Ectodermal cell (in vitro differentiated cells): ENCODE results near the gene TADA2B.
A peak's percentile ranks its signal among the peaks of the same experiment; 100 is the strongest.

Source experiments
- H3K27ac ChIP-seq: 2 replicates; pipeline ENCODE4 v1.7.0; 2013; ENCODE audit warnings: mild to moderate bottlenecking, low read depth, low read length; ENCODE audit not compliant: insufficient read depth, poor library complexity, severe bottlenecking
- H3K27me3 ChIP-seq: 2 replicates; pipeline ENCODE4 v1.7.0; 2013; ENCODE audit warnings: mild to moderate bottlenecking, low read length; ENCODE audit not compliant: insufficient read depth, control insufficient read depth, poor library complexity, severe bottlenecking
- H3K36me3 ChIP-seq: one replicate; pipeline ENCODE4 v1.7.0; 2013; ENCODE audit warnings: low read length; ENCODE audit not compliant: control insufficient read depth, insufficient read depth
- H3K4me1 ChIP-seq: one replicate; pipeline ENCODE4 v1.7.0; 2013; ENCODE audit warnings: low read length; ENCODE audit not compliant: control insufficient read depth, insufficient read depth
- H3K4me3 ChIP-seq: 2 replicates; pipeline ENCODE4 v1.7.0; 2013; ENCODE audit warnings: low read depth, low read length, control low read depth; ENCODE audit not compliant: insufficient read depth
- H3K9me3 ChIP-seq: 2 replicates; pipeline ENCODE4 v1.7.0; 2013; ENCODE audit warnings: mild to moderate bottlenecking, low read length, moderate library complexity; ENCODE audit not compliant: control insufficient read depth
- WGBS, 2 experiments: methylation state at CpG; one replicate each; pipeline ENCODE4 v1.1.7; 2013; ENCODE audit warnings: missing lambda C conversion rate in 2 of 2; 5-methylcytosine and 5-hydroxymethylcytosine counted together

Gene TADA2B

DNA sequence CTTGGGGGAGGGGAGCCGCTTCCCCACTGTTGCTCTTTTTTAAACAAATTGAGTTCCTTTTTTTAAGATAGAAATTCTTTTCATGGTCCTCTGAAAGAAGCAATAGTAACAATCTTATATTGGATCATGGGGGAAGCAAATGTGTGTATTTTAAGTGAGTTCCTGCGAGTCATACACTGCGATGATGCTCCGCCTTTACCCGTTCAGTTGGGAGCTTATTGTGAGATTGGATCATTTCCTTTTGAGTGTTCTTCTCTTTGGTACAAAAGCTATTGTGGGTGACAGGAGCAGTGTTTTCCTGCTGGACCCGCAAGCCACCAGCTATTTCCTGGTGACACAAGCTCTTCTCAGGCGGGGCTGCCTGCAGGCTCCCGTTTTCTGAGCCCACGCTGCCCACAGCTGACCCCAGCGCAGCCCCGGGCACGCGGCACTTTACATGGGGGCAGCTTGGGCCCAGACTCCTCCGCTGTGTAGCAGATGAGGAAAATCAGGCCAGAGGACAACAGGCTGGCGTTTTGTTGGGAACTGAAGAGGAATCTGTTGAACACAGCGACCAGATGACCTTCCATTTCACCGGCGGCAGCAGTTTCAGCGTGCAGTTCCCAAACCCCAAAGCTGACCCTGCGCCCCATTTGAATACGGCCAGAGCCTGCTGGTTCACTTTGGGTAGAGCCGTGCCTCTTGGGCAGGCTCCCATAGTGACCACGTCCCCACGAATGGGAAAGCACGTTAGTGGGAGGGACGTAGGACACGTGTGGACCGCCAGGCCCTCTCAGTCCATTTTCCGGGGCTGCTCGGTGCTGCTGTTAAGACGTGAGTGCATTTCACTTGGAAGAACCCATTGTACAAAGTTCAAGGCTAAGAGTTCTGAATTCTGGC lies 12.2 kb downstream of the TADA2B start:
- Histone ChIP-seq H3K4me3 (no peak overlapping the region), H3K27me3 (no peaks in the 10 kb centered on the region), H3K9me3 (no peaks in the 10 kb centered on the region), H3K4me1 (no peaks in the 10 kb centered on the region), H3K36me3 (peaks cover 12% of the 10 kb centered on the region), H3K27ac (no peak overlapping the region)
- WGBS, 2 experiments: 95% methylated on average over 31 of the region's 31 CpGs

GRCh38 chr4:7055990-7056325 lies 12.8 kb downstream of the TADA2B start:
- H3K36me3 ChIP-seq: peaks cover 18% of the 10 kb centered on the region
- H3K27me3 ChIP-seq: no peaks in the 10 kb centered on the region
- no peak overlapping the region for H3K27ac ChIP-seq
- H3K9me3 ChIP-seq: no peaks in the 10 kb centered on the region
- H3K4me3 ChIP-seq: no peak overlapping the region
- H3K4me1 ChIP-seq: no peaks in the 10 kb centered on the region
- WGBS, 2 experiments: 95% methylated on average over 10 of the region's 10 CpGs

DNA sequence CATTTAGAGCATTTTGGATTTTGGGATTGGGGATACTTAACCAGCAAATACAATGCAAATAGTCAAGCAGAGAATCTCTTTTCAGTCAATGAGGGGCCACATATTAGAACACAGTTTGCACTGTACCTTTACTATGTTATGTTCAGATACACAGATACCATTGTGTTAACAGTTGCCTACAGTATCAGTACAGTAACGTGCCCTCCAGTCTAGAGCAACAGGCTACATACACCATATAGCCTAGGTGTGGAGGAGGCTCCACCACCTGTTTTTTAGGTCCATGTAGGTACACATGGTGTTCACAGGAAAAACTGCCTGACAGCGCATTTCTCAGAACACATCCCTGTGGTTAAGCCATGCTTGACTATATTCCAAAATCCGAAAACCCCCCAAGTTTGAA lies 15.6 kb downstream of the TADA2B start:
- H3K4me1 ChIP-seq: no peaks in the 10 kb centered on the region
- no peaks in the 10 kb centered on the region for H3K27me3 ChIP-seq
- H3K4me3 ChIP-seq: no peak overlapping the region
- peaks cover 42% of the 10 kb centered on the region for H3K36me3 ChIP-seq
- no peak overlapping the region for H3K27ac ChIP-seq
- WGBS, 2 experiments: 92 to 98% methylated on average over 3 of the region's 3 CpGs
- no peaks in the 10 kb centered on the region for H3K9me3 ChIP-seq

DNA sequence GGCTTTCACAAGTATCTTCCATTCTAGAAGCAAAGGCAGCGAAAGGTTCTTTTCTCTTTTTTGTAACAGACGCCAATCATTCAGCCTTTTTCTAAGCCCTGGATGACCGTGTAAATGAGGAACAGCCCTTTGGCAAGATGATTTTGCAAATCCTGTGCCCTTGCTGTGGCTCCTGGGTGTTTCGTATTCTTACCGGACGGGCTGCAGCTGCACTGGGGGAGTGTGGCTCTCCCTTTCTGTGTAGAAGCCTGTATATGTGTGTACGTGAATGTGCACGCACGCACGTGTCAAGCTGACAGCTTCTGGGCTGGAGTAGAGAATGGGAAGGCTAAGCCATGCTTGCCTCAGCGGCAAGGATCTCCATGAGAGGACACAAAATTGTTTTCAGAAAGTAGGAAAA lies 16.5 kb downstream of the TADA2B start:
- Histone ChIP-seq H3K36me3 (peaks cover 44% of the 10 kb centered on the region), H3K9me3 (no peaks in the 10 kb centered on the region), H3K4me1 (no peaks in the 10 kb centered on the region), H3K27me3 (no peaks in the 10 kb centered on the region), H3K27ac (no peak overlapping the region), H3K4me3 (no peak overlapping the region)
- 94 to 97% methylated on average over 11 of the region's 11 CpGs for WGBS, 2 experiments

DNA sequence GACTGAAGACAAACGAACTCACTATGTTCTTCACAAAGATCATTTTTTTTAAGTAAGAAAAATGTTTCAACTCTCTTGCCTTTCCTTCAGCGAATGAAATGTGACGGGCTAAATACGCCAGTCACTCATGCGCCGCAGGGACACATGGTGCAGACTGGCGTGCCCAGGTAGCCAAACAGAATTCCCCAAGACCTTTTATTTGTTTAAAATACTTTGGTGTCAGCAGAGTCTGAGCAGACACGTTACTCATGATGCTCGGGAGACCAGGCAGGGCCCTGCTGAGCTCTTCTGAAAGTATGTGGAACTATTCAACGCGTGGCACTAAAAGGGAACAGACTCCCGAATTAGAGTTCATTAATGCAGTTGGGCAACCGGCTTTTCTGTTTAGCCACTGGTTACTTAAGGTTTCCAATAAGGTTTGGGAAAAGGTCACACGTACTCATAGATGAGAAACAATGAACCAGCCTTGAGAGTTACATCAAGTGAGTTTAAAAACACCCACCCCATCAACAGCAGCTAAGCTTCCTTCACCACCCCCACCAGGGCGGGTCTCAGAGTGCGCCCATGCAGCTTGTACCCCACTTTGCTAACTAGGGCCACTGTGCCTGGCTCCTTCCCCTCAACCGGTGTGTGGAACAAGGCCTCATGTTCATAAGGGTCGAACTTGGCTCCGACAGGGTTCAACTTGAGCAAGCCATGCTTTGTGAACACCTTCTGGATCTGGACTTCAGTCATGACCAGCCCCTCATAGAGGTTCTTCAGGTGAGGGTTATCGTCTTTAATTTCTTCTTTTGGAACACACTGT lies 17.4 kb downstream of the TADA2B start:
- Histone ChIP-seq H3K27me3 (no peaks in the 10 kb centered on the region), H3K4me1 (no peaks in the 10 kb centered on the region), H3K9me3 (no peaks in the 10 kb centered on the region), H3K27ac (no peak overlapping the region), H3K36me3 (peaks cover 46% of the 10 kb centered on the region), H3K4me3 (no peak overlapping the region)
- WGBS, 2 experiments: 95 to 96% methylated on average over 20 of the region's 20 CpGs

- no peak overlapping the region for H3K27ac ChIP-seq
- H3K4me3 ChIP-seq: no peak overlapping the region
- 94 to 96% methylated on average over 6 of the region's 6 CpGs for WGBS, 2 experiments
- peaks cover 46% of the 10 kb centered on the region for H3K36me3 ChIP-seq
- H3K4me1 ChIP-seq: peaks cover 4% of the 10 kb centered on the region
- H3K27me3 ChIP-seq: no peaks in the 10 kb centered on the region
- H3K9me3 ChIP-seq: no peaks in the 10 kb centered on the region
Measured at GRCh38 chr4:7061815-7062214, 18.6 kb downstream of the TADA2B start.

DNA sequence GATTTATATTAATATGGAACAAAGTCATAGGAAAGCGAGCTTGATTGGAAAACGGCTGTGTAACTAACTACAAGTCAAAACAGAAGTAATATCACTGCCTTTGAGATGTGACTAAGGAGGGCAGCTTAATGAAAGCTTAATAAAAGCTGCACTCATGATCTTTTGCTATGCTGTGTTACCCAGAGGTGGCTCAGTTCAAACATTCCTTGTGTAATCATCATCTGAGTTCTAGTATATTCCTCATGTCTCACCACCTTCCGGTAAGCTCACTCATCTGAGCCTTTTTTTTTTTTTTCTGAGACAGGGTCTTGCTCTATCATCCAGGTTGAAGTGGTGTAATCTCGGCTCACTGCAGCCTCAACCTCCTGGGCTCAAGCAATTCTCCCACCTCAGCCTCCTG lies 19.6 kb downstream of the TADA2B start:
- H3K27ac ChIP-seq: no peak overlapping the region
- H3K36me3 ChIP-seq: peaks cover 46% of the 10 kb centered on the region
- WGBS, 2 experiments: 84 to 90% methylated on average over 4 of the region's 4 CpGs

DNA sequence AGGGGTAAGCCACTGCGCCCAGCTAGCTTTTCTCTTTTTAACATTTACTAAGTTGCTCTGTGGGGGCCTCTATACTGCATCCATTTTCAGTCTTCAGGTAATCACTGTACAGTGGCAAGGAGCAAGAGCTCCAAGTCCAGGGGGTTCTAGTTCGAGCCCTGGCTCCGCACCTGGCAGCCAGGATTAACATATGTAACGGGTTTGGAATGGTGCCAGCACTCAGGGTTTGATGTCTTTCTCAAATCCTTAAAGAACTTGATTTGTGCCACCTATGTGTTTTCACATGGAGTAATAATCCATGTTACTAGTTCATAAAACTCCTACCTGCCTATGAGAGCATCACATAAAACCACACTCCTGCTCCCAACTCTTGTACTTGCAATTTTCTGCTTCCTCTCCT lies 20.2 kb downstream of the TADA2B start:
- Histone ChIP-seq H3K27me3 (no peaks in the 10 kb centered on the region), H3K27ac (no peak overlapping the region), H3K9me3 (no peaks in the 10 kb centered on the region), H3K36me3 (peaks cover 44% of the 10 kb centered on the region), H3K4me3 (no peak overlapping the region), H3K4me1 (peaks cover 9% of the 10 kb centered on the region)
- 95% methylated on average over 4 of the region's 4 CpGs for WGBS, 2 experiments

More for the DNA sequence above, 19.6 kb downstream of the TADA2B start:
- Histone ChIP-seq H3K4me3 (no peak overlapping the region), H3K9me3 (no peaks in the 10 kb centered on the region), H3K4me1 (peaks cover 9% of the 10 kb centered on the region), H3K27me3 (no peaks in the 10 kb centered on the region)

- H3K27ac ChIP-seq: no peak overlapping the region
- peaks cover 23% of the 10 kb centered on the region for H3K27me3 ChIP-seq
- H3K4me1 ChIP-seq: peaks cover 9% of the 10 kb centered on the region
- H3K4me3 ChIP-seq: no peak overlapping the region
- H3K36me3 ChIP-seq: peaks cover 30% of the 10 kb centered on the region
- WGBS, 2 experiments: 95% methylated on average over 11 of the region's 11 CpGs
- no peaks in the 10 kb centered on the region for H3K9me3 ChIP-seq
Measured at GRCh38 chr4:7066006-7066405, 22.8 kb downstream of the TADA2B start.

- WGBS, 2 experiments: 89 to 94% methylated on average over 4 of the region's 4 CpGs
- peaks cover 23% of the 10 kb centered on the region for H3K27me3 ChIP-seq
Measured at GRCh38 chr4:7066493-7066892, 23.3 kb downstream of the TADA2B start.

More at GRCh38 chr4:7066493-7066892, 23.3 kb downstream of the TADA2B start:
- no peak overlapping the region for H3K27ac ChIP-seq
- peak overlapping the region; percentile 87 for H3K4me3 ChIP-seq
- peaks cover 9% of the 10 kb centered on the region for H3K4me1 ChIP-seq
- H3K36me3 ChIP-seq: peaks cover 25% of the 10 kb centered on the region
- no peaks in the 10 kb centered on the region for H3K9me3 ChIP-seq
